Osteocyte (in vitro differentiated cells): ENCODE data around the gene IL1RAPL2. TPM values are rescaled to one million over a fixed set of nuclear protein-coding genes. Genes with fewer than 3 reads are reported as not detected.

ENCODE experiments used
- DNase-seq: peaks from one replicate; pipeline ENCODE4 v3.0.0; 2021; ENCODE audit warnings: mixed read lengths; ENCODE audit not compliant: unreplicated experiment; ENCODE audit errors: extremely low spot score
- H3K27ac Mint-ChIP-seq: one replicate; pipeline ENCODE4 v1.8.0; 2021; ENCODE audit warnings: mild to moderate bottlenecking, mixed read lengths; ENCODE audit not compliant: unreplicated experiment
- H3K27me3 Mint-ChIP-seq: one replicate; pipeline ENCODE4 v1.8.0; 2021; ENCODE audit warnings: mixed read lengths; ENCODE audit not compliant: unreplicated experiment
- H3K36me3 Mint-ChIP-seq: one replicate; pipeline ENCODE4 v1.8.0; 2021; ENCODE audit warnings: mixed read lengths; ENCODE audit not compliant: unreplicated experiment
- H3K4me1 Mint-ChIP-seq: one replicate; pipeline ENCODE4 v1.8.0; 2021; ENCODE audit warnings: mixed read lengths; ENCODE audit not compliant: unreplicated experiment
- H3K4me3 Mint-ChIP-seq: one replicate; pipeline ENCODE4 v1.8.0; 2021; ENCODE audit warnings: mild to moderate bottlenecking, moderate library complexity, mixed read lengths; ENCODE audit not compliant: unreplicated experiment
- H3K9me3 Mint-ChIP-seq: one replicate; pipeline ENCODE4 v1.8.0; 2021; ENCODE audit warnings: mixed read lengths; ENCODE audit not compliant: unreplicated experiment
- total RNA-seq: library from RNA; stranded (reverse); gene quantifications from 2 replicates; pipeline ENCODE4 v1.2.1, GENCODE V29; 2021
- TF ChIP-seq, protein P1 (sequence below): fragments of 200-600 bp; sonication (generic); IDR thresholded peaks from 2 replicates; pipeline ENCODE4 v1.5.0; 2021; ENCODE audit warnings: antibody characterized with exemption, mild to moderate bottlenecking, moderate library complexity

IL1RAPL2 gene
- total RNA-seq, 1 donor from 2014 or later: not detected

DNA sequence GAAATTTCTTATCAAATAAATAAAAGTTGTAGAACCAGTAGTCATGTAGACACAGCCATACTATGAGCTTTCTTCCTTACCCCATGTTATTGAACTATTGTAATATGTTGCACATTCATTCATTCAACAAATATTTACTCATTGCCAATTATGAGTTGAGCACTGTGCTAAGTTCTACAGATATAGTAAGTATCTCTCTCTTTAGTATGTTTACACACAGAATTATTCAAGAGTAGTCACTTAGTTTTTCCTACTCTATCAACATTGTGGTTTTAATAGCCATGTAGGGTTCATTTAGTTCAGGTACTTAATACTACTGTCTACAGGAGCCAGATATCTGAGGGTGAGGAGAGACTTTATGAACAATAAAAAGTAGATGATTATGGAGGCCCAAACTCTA is 568.3 kb downstream of the IL1RAPL2 start:
- no peaks in the 10 kb centered on the region for H3K4me1 Mint-ChIP-seq
- no peaks in the 10 kb centered on the region for H3K36me3 Mint-ChIP-seq
- H3K9me3 Mint-ChIP-seq: peaks cover 7% of the 10 kb centered on the region
- no peak for DNase-seq
- no peak overlapping the region for H3K27ac Mint-ChIP-seq
- no peaks in the 10 kb centered on the region for H3K27me3 Mint-ChIP-seq
- H3K4me3 Mint-ChIP-seq: no peak overlapping the region
- TF ChIP-seq, protein P1, sequence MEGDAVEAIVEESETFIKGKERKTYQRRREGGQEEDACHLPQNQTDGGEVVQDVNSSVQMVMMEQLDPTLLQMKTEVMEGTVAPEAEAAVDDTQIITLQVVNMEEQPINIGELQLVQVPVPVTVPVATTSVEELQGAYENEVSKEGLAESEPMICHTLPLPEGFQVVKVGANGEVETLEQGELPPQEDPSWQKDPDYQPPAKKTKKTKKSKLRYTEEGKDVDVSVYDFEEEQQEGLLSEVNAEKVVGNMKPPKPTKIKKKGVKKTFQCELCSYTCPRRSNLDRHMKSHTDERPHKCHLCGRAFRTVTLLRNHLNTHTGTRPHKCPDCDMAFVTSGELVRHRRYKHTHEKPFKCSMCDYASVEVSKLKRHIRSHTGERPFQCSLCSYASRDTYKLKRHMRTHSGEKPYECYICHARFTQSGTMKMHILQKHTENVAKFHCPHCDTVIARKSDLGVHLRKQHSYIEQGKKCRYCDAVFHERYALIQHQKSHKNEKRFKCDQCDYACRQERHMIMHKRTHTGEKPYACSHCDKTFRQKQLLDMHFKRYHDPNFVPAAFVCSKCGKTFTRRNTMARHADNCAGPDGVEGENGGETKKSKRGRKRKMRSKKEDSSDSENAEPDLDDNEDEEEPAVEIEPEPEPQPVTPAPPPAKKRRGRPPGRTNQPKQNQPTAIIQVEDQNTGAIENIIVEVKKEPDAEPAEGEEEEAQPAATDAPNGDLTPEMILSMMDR: no peak

DNA sequence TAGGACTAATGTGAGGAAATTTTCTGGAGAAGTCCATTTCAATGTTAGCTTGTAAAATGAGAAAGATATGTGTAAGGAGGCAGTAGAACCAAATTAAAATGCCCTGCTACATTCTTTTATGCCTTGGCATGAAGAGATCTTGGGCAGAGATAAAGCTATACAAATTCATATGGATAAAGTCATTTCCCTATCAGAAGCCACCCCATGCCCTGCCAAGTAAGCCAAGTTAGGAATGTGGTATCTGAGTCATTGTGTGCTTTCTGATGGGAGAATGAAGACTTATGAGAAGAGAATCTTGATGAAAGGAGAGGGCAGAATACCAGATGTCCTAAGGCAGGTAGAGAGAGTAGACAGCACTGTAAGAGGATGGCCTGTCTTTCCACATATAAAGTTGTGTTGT is 570.8 kb downstream of the IL1RAPL2 start:
- TF ChIP-seq, protein P1: no peak
- H3K9me3 Mint-ChIP-seq: peaks cover 7% of the 10 kb centered on the region
- no peak overlapping the region for H3K4me3 Mint-ChIP-seq
- H3K27me3 Mint-ChIP-seq: no peaks in the 10 kb centered on the region
- H3K36me3 Mint-ChIP-seq: no peaks in the 10 kb centered on the region
- H3K4me1 Mint-ChIP-seq: no peaks in the 10 kb centered on the region
- no peak for DNase-seq
- no peak overlapping the region for H3K27ac Mint-ChIP-seq

- H3K27me3 Mint-ChIP-seq: no peaks in the 10 kb centered on the region
- H3K9me3 Mint-ChIP-seq: no peaks in the 10 kb centered on the region
- TF ChIP-seq, protein P1: no peak
- H3K27ac Mint-ChIP-seq: no peak overlapping the region
- no peaks in the 10 kb centered on the region for H3K36me3 Mint-ChIP-seq
- H3K4me3 Mint-ChIP-seq: no peak overlapping the region
- DNase-seq: no peak
- H3K4me1 Mint-ChIP-seq: no peaks in the 10 kb centered on the region
Observed at GRCh38 chrX:105150036-105150435, 584.0 kb downstream of the IL1RAPL2 start.

DNA sequence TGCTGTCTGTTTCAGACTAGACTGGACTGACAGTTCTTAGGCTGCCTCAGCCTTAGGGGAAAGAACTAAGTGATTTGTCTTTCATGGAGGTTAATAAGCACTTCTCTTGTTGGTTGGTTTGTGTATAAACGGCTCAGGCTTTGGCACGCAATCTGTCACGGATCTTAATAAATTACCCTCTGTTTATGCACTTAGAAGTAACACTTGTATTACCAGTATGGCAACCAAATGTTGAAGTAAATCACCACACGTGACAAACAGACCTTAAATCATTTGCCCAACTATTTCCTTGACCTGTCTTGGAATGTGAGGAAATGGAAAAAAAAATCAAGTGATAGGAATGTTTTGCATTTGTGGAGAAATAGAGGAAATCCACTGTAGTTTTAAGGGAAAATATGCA is 584.6 kb downstream of the IL1RAPL2 start:
- Mint-ChIP-seq H3K27me3 (no peaks in the 10 kb centered on the region), H3K4me3 (no peak overlapping the region), H3K9me3 (no peaks in the 10 kb centered on the region), H3K4me1 (no peaks in the 10 kb centered on the region), H3K36me3 (no peaks in the 10 kb centered on the region), H3K27ac (no peak overlapping the region)
- TF ChIP-seq, protein P1: no peak
- no peak for DNase-seq

DNA sequence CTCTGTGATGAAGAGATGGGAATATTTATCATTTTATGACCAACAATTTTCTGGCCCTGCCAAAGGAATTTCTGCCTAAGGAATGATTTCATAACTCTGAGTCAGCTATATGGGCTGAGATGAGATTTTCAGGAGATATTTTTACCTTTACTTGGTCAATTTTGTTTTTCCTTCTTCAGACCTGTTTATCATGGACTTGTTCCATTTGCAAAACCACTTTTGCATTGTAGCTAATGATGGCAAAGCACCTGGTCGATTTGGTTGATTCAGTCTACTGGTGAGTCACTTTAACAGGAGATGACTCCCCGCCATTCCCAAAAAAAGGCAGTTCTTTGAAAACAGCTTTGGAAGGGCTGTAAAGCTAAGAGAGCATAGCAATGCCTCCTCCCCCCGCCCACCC is 601.2 kb downstream of the IL1RAPL2 start:
- Mint-ChIP-seq H3K27ac (no peak overlapping the region), H3K4me1 (no peaks in the 10 kb centered on the region), H3K36me3 (no peaks in the 10 kb centered on the region), H3K27me3 (no peaks in the 10 kb centered on the region), H3K9me3 (no peaks in the 10 kb centered on the region), H3K4me3 (no peak overlapping the region)
- TF ChIP-seq, protein P1: no peak
- no peak for DNase-seq
